Measurements from ENCODE around the gene NWD2.

- no peak for TF ChIP-seq POLR2AphosphoS5 (IDR thresholded peaks at IDR 0.05; ENCODE audit: low read depth, low read length)
- TF ChIP-seq, protein P1, sequence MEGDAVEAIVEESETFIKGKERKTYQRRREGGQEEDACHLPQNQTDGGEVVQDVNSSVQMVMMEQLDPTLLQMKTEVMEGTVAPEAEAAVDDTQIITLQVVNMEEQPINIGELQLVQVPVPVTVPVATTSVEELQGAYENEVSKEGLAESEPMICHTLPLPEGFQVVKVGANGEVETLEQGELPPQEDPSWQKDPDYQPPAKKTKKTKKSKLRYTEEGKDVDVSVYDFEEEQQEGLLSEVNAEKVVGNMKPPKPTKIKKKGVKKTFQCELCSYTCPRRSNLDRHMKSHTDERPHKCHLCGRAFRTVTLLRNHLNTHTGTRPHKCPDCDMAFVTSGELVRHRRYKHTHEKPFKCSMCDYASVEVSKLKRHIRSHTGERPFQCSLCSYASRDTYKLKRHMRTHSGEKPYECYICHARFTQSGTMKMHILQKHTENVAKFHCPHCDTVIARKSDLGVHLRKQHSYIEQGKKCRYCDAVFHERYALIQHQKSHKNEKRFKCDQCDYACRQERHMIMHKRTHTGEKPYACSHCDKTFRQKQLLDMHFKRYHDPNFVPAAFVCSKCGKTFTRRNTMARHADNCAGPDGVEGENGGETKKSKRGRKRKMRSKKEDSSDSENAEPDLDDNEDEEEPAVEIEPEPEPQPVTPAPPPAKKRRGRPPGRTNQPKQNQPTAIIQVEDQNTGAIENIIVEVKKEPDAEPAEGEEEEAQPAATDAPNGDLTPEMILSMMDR (IDR thresholded peaks at IDR 0.05 in 2 of 3, conservative IDR thresholded peaks at IDR 0.05 in 1 of 3; ENCODE audit: borderline replicate concordance in 1 of 3, insufficient read depth in 1 of 3, low read depth in 2 of 3, low read length in 2 of 3): no peak
- no peak for TF ChIP-seq JUND (IDR thresholded peaks at IDR 0.05)
- no peak for TF ChIP-seq RAD21 (IDR thresholded peaks at IDR 0.05; ENCODE audit: low read depth)
- no peak for TF ChIP-seq EZH2 (IDR thresholded peaks at IDR 0.05)
- TF ChIP-seq POLR2A (IDR thresholded peaks at IDR 0.05; ENCODE audit: borderline replicate concordance, extremely low read depth, insufficient read depth, insufficient read length): no peak
- TF ChIP-seq MAX (IDR thresholded peaks at IDR 0.05): no peak
- no peak for TF ChIP-seq EZH2phosphoT487 (IDR thresholded peaks at IDR 0.05; ENCODE audit: borderline replicate concordance)
- TF ChIP-seq SIN3A (IDR thresholded peaks at IDR 0.05; ENCODE audit: low read depth): no peak
Observed at GRCh38 chr4:37359261-37359660, 114.7 kb downstream of the NWD2 start.

Measured in HCT116 (cell line).